ENCODE measurements around the gene RBM22. TPM values are rescaled to one million over a fixed set of nuclear protein-coding genes. Genes with fewer than 3 reads are reported as not detected.

RBM22 gene
- total RNA-seq, 1 experiment from 2014 or later = 34.0 TPM

- TF ChIP-seq SOX15 (CRISPR knock-in tag; IDR thresholded peaks at IDR 0.05) (no peak), ZNF425 (CRISPR knock-in tag; conservative IDR thresholded peaks at IDR 0.05) (no peak), CBFB (CRISPR knock-in tag; IDR thresholded peaks at IDR 0.05; ENCODE audit: low read depth) (no peak)
- TF ChIP-seq, protein P1, sequence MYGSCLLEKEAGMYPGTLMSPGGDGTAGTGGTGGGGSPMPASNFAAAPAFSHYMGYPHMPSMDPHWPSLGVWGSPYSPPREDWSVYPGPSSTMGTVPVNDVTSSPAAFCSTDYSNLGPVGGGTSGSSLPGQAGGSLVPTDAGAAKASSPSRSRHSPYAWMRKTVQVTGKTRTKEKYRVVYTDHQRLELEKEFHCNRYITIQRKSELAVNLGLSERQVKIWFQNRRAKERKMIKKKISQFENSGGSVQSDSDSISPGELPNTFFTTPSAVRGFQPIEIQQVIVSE (CRISPR knock-in tag; IDR thresholded peaks at IDR 0.05; ENCODE audit: borderline replicate concordance) = no peak
Observed at GRCh38 chr5:150674341-150674821, 26.5 kb downstream of the RBM22 start (continued).

- ATAC-seq (no peak), DNase-seq (ENCODE audit: low spot score) (no peak)
- Mint-ChIP-seq H3K4me3 (peak overlapping the region; percentile 84), H3K4me1 (peaks cover 31% of the 10 kb centered on the region), H3K9me3 (peaks cover 3% of the 10 kb centered on the region; the same call in 1 of the 2 replicates), H3K27ac (peak overlapping the region; percentile 96), H3K27me3 (ENCODE audit: low read depth) (no peaks in the 10 kb centered on the region), H3K36me3 (peaks cover 8% of the 10 kb centered on the region)
- TF ChIP-seq ZNF317 (CRISPR knock-in tag; IDR thresholded peaks at IDR 0.05; ENCODE audit: borderline replicate concordance, low read depth) (no peak), PRDM15 (CRISPR knock-in tag; IDR thresholded peaks at IDR 0.05) (no peak), RELA (CRISPR knock-in tag; IDR thresholded peaks at IDR 0.05; ENCODE audit: borderline replicate concordance) (no peak), GTF2I (CRISPR knock-in tag; conservative IDR thresholded peaks at IDR 0.05) (no peak), NFATC4 (CRISPR knock-in tag; IDR thresholded peaks at IDR 0.05) (no peak), ZNF532 (CRISPR knock-in tag; IDR thresholded peaks at IDR 0.05; ENCODE audit: borderline replicate concordance) (no peak), SMAD4 (CRISPR knock-in tag; IDR thresholded peaks at IDR 0.05) (no peak), ZNF138 (CRISPR knock-in tag; conservative IDR thresholded peaks at IDR 0.05) (no peak)
- TF ChIP-seq, protein P2, sequence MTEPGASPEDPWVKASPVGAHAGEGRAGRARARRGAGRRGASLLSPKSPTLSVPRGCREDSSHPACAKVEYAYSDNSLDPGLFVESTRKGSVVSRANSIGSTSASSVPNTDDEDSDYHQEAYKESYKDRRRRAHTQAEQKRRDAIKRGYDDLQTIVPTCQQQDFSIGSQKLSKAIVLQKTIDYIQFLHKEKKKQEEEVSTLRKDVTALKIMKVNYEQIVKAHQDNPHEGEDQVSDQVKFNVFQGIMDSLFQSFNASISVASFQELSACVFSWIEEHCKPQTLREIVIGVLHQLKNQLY (CRISPR knock-in tag; IDR thresholded peaks at IDR 0.05) = no peak
- TF ChIP-seq, protein P3, sequence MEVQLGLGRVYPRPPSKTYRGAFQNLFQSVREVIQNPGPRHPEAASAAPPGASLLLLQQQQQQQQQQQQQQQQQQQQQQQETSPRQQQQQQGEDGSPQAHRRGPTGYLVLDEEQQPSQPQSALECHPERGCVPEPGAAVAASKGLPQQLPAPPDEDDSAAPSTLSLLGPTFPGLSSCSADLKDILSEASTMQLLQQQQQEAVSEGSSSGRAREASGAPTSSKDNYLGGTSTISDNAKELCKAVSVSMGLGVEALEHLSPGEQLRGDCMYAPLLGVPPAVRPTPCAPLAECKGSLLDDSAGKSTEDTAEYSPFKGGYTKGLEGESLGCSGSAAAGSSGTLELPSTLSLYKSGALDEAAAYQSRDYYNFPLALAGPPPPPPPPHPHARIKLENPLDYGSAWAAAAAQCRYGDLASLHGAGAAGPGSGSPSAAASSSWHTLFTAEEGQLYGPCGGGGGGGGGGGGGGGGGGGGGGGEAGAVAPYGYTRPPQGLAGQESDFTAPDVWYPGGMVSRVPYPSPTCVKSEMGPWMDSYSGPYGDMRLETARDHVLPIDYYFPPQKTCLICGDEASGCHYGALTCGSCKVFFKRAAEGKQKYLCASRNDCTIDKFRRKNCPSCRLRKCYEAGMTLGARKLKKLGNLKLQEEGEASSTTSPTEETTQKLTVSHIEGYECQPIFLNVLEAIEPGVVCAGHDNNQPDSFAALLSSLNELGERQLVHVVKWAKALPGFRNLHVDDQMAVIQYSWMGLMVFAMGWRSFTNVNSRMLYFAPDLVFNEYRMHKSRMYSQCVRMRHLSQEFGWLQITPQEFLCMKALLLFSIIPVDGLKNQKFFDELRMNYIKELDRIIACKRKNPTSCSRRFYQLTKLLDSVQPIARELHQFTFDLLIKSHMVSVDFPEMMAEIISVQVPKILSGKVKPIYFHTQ (CRISPR knock-in tag; IDR thresholded peaks at IDR 0.05) = no peak
- ChIA-PET POLR2A (interaction anchor here (0.5 to 4.3 kb wide), 7 partner anchors 9 to 144 kb away, joined by 3 to 26 read pairs (median 3); partner anchors contain the start of genes MYOZ3 and RBM22), CTCF (interaction anchor here (0.7 to 4.2 kb wide), 9 partner anchors 8 to 262 kb away, joined by 3 to 31 read pairs (median 5); partner anchors contain the start of genes MYOZ3, RBM22 and SMIM3)
Observed at GRCh38 chr5:150672884-150673275, 28.0 kb downstream of the RBM22 start.

Data from WTC11 (cell line).